ENCODE data around the gene SFN. TPM values are rescaled to one million over a fixed set of nuclear protein-coding genes. Genes with fewer than 3 reads are reported as not detected.

The SFN gene
- total RNA-seq, 2 experiments from 2014 or later, result 0.95 to 3.9 TPM

- no peak overlapping the region for H3K4me2 ChIP-seq (ENCODE audit: low read length)
- TF ChIP-seq, protein P1, sequence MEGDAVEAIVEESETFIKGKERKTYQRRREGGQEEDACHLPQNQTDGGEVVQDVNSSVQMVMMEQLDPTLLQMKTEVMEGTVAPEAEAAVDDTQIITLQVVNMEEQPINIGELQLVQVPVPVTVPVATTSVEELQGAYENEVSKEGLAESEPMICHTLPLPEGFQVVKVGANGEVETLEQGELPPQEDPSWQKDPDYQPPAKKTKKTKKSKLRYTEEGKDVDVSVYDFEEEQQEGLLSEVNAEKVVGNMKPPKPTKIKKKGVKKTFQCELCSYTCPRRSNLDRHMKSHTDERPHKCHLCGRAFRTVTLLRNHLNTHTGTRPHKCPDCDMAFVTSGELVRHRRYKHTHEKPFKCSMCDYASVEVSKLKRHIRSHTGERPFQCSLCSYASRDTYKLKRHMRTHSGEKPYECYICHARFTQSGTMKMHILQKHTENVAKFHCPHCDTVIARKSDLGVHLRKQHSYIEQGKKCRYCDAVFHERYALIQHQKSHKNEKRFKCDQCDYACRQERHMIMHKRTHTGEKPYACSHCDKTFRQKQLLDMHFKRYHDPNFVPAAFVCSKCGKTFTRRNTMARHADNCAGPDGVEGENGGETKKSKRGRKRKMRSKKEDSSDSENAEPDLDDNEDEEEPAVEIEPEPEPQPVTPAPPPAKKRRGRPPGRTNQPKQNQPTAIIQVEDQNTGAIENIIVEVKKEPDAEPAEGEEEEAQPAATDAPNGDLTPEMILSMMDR (conservative IDR thresholded peaks at IDR 0.05; ENCODE audit: low read length), result no peak
- TF ChIP-seq EZH2phosphoT487 (IDR thresholded peaks at IDR 0.05; ENCODE audit: borderline replicate concordance, low read depth, low read length), result no peak
- H4K20me1 ChIP-seq (ENCODE audit: insufficient read depth, low read length), result no peaks in the 10 kb centered on the region
- POLR2A ChIA-PET, result interaction anchor here (0.7 to 1.7 kb wide), 3 partner anchors 15 to 73 kb away, joined by 3 to 5 read pairs (median 3); no protein-coding TSS in a partner anchor
- H3K36me3 ChIP-seq (ENCODE audit: insufficient read depth, low read length), result peaks cover 75% of the 10 kb centered on the region
- no peak overlapping the region for H3K27ac ChIP-seq (ENCODE audit: low read depth, low read length, poor library complexity, severe bottlenecking)
- H3K4me1 ChIP-seq (ENCODE audit: insufficient read depth, low read length, poor library complexity, severe bottlenecking), result peaks cover under 1% of the 10 kb centered on the region
- DNase-seq (ENCODE audit: low spot score), result no peak
- no peak overlapping the region for H3K4me3 ChIP-seq (ENCODE audit: low read depth, low read length, poor library complexity, severe bottlenecking)
- no peak overlapping the region for H2AFZ ChIP-seq (ENCODE audit: low read length)
- H3K9me3 ChIP-seq (ENCODE audit: low read length), result no peaks in the 10 kb centered on the region
- H3K79me2 ChIP-seq (ENCODE audit: insufficient read depth, low read depth, low read length), result no peaks in the 10 kb centered on the region
- no peaks in the 10 kb centered on the region for H3K9me2 ChIP-seq (ENCODE audit: insufficient read depth, low read length)
- intact Hi-C loops (cut with micrococcal nuclease; ENCODE audit: unreplicated experiment), result no loop called here
- CTCF ChIA-PET (ENCODE audit: unreplicated experiment), result interaction anchor here (0.6 to 1.1 kb wide), 2 partner anchors 55 to 279 kb away, joined by 3 read pairs; no protein-coding TSS in a partner anchor
- TSS peak; percentile 40 for BruUV-seq (replicated peaks)
Observed at GRCh38 chr1:26882696-26883463, 19.9 kb downstream of the SFN start.

- H2AFZ ChIP-seq (ENCODE audit: low read length), result no peak overlapping the region
- POLR2A ChIA-PET, result interaction anchor here (0.7 to 1.0 kb wide), 2 partner anchors 18 to 98 kb away, joined by 5 to 12 read pairs; no protein-coding TSS in a partner anchor
- TF ChIP-seq, protein P1 (conservative IDR thresholded peaks at IDR 0.05; ENCODE audit: low read length), result peak; percentile 80
- TF ChIP-seq EZH2phosphoT487 (IDR thresholded peaks at IDR 0.05; ENCODE audit: borderline replicate concordance, low read depth, low read length), result no peak
- no peaks in the 10 kb centered on the region for H3K9me2 ChIP-seq (ENCODE audit: insufficient read depth, low read length)
- H3K27ac ChIP-seq (ENCODE audit: low read depth, low read length, poor library complexity, severe bottlenecking), result no peak overlapping the region
- no peak overlapping the region for H3K4me2 ChIP-seq (ENCODE audit: low read length)
- no peak overlapping the region for H3K4me3 ChIP-seq (ENCODE audit: low read depth, low read length, poor library complexity, severe bottlenecking)
- peaks cover 7% of the 10 kb centered on the region; the same call in 1 of the 2 replicates for H4K20me1 ChIP-seq (ENCODE audit: insufficient read depth, low read length)
- BruUV-seq (replicated peaks), result no TSS peak
- peak; percentile 58 for DNase-seq (ENCODE audit: low spot score)
- H3K36me3 ChIP-seq (ENCODE audit: insufficient read depth, low read length), result peaks cover 60% of the 10 kb centered on the region
- no peaks in the 10 kb centered on the region for H3K9me3 ChIP-seq (ENCODE audit: low read length)
- intact Hi-C loops (cut with micrococcal nuclease; ENCODE audit: unreplicated experiment), result no loop called here
- peaks cover 12% of the 10 kb centered on the region for H3K79me2 ChIP-seq (ENCODE audit: insufficient read depth, low read depth, low read length)
- peaks cover 14% of the 10 kb centered on the region for H3K4me1 ChIP-seq (ENCODE audit: insufficient read depth, low read length, poor library complexity, severe bottlenecking)
- CTCF ChIA-PET (ENCODE audit: unreplicated experiment), result interaction anchor here (1.0 kb wide), 1 partner anchor 28 kb away, joined by 3 read pairs; no protein-coding TSS in a partner anchor
Observed at GRCh38 chr1:26887125-26887524, 24.2 kb downstream of the SFN start.

- H4K20me1 ChIP-seq (ENCODE audit: insufficient read depth, low read length), result peaks cover 7% of the 10 kb centered on the region; the same call in 1 of the 2 replicates
- no TSS peak for BruUV-seq (replicated peaks)
- peak overlapping the region; percentile 83 for H3K4me2 ChIP-seq (ENCODE audit: low read length)
- peaks cover 14% of the 10 kb centered on the region for H3K4me1 ChIP-seq (ENCODE audit: insufficient read depth, low read length, poor library complexity, severe bottlenecking)
- intact Hi-C loops (cut with micrococcal nuclease; ENCODE audit: unreplicated experiment), result no loop called here
- TF ChIP-seq EZH2phosphoT487 (IDR thresholded peaks at IDR 0.05; ENCODE audit: borderline replicate concordance, low read depth, low read length), result no peak
- TF ChIP-seq, protein P1 (conservative IDR thresholded peaks at IDR 0.05; ENCODE audit: low read length), result no peak
- no peaks in the 10 kb centered on the region for H3K9me2 ChIP-seq (ENCODE audit: insufficient read depth, low read length)
- H3K4me3 ChIP-seq (ENCODE audit: low read depth, low read length, poor library complexity, severe bottlenecking), result no peak overlapping the region
- ChIA-PET POLR2A (interaction anchor here (1.0 to 1.2 kb wide), 2 partner anchors 12 to 23 kb away, joined by 3 to 5 read pairs; partner anchors contain the start of gene GPATCH3), CTCF (ENCODE audit: unreplicated experiment) (no interaction called here)
- H3K9me3 ChIP-seq (ENCODE audit: low read length), result no peaks in the 10 kb centered on the region
- no peak for DNase-seq (ENCODE audit: low spot score)
- H3K79me2 ChIP-seq (ENCODE audit: insufficient read depth, low read depth, low read length), result peaks cover 12% of the 10 kb centered on the region
- H2AFZ ChIP-seq (ENCODE audit: low read length), result no peak overlapping the region
- no peak overlapping the region for H3K27ac ChIP-seq (ENCODE audit: low read depth, low read length, poor library complexity, severe bottlenecking)
- peaks cover 60% of the 10 kb centered on the region for H3K36me3 ChIP-seq (ENCODE audit: insufficient read depth, low read length)
Observed at GRCh38 chr1:26888231-26888630, 25.3 kb downstream of the SFN start.
